GM04504 (cell line): ENCODE measurements around the gene GAREM1.

Experiments used
- DNase-seq: peaks from one replicate; pipeline ENCODE4 v3.0.0-alpha.2; 2012; ENCODE audit warnings: low read depth

GAREM1 gene

DNA sequence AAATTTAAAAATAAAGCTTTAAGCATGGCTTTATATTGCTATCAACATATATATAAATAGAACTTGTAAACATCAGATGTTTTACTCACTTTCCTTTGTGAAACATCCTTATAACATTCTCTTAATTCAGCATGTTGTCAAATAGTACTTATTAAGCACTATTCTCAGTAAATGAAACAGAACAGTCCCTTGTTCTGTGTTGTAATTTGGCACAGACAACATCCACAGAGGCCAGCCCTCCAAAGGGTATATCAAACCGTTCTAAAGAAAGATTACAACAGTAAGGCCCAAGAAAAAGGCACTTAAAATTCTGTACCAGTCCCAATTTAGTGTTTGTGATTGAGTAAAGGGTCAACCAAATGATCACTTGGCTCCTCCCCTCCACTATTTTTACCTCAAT is 46.0 kb downstream of the GAREM1 start:
- DNase-seq, result no peak

GRCh38 chr18:32422978-32423740 is 47.5 kb downstream of the GAREM1 start:
- no peak for DNase-seq

GRCh38 chr18:32422201-32422600 is 48.5 kb downstream of the GAREM1 start:
- no peak for DNase-seq

GRCh38 chr18:32420084-32420750 is 50.5 kb downstream of the GAREM1 start:
- DNase-seq, result no peak

- DNase-seq, result no peak
Observed at GRCh38 chr18:32418148-32418547, 52.5 kb downstream of the GAREM1 start.

GRCh38 chr18:32405588-32405987 is 65.1 kb downstream of the GAREM1 start:
- DNase-seq, result no peak

DNA sequence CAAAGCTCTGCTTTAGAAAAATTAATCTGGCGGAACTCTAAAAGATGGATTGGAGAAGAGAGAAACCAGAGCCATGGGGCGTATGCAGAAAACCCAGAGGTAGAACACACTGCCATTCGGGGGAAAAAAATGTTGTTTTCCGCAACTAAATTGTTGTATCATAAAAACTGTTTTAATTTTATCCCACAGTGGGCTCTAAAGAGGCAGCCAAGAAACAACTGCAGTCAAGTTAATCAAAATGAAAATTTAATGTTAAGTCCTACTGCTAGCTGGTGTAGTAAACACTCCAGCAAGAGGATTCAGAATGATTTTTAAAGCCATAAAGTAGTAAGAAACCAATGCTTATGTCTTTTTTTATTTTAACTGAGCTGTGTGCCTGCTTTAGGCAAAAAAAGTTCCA is 69.1 kb downstream of the GAREM1 start:
- DNase-seq, result no peak

GRCh38 chr18:32393407-32393806 is 77.3 kb downstream of the GAREM1 start:
- no peak for DNase-seq

DNA sequence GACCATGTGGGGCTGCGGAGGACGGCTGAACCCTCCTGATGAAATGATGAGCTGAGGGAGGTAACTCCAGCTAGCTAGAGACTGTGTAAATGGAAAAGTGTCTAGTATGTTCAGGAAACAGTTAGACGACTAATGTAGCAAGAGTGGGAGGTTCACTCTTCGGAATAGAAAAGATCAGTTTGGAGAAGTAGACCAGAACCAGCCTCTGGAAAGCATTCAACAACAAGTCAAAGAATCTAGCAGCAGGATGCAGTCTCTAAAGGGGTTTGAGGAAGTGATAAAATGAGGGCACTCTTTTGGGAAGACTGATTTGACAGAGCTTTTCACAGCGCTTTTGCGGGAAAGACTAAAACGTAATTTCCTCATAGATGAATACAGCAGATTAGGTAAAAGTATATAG is 79.6 kb downstream of the GAREM1 start:
- DNase-seq, result no peak

- DNase-seq, result no peak
Observed at GRCh38 chr18:32389858-32390257, 80.8 kb downstream of the GAREM1 start.

DNA sequence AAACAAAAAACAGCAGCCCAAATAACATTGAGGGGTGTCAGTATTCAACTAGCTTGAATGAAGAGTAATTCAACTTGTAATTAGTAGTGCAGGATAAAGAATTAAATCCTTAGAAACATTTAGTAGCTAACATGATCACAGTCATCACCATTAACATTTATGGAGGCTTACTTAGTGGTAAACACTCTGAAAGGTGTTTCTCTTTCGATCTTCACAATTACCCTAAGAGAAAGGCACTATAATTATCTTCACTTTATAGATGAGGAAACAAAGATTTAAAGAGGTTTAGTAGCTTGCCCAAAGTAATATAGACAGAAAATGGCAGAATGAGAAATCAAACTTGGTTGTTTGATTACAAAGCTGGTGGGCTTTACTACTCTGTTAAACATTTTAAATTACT is 81.5 kb downstream of the GAREM1 start:
- no peak for DNase-seq

DNA sequence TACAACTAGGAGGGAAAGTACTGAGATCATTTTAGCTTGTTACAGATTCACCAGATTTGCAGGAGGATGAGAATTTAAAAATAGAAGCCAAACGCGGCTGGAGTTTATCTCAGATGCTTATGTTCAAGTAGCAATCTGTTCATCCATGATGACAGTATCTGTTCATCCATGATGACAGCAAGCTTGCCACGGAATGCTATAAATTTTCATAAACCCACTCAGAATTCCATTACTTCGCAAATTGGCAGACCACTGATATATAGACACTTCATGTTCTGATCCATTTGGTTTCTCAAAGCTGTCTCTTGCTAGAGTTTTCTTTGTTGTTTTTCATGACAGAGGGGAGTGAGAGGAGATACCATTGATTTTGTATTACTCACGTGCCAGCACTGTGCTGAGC is 84.2 kb downstream of the GAREM1 start:
- DNase-seq, result no peak

GRCh38 chr18:32383050-32383819 is 87.4 kb downstream of the GAREM1 start:
- DNase-seq, result no peak

DNA sequence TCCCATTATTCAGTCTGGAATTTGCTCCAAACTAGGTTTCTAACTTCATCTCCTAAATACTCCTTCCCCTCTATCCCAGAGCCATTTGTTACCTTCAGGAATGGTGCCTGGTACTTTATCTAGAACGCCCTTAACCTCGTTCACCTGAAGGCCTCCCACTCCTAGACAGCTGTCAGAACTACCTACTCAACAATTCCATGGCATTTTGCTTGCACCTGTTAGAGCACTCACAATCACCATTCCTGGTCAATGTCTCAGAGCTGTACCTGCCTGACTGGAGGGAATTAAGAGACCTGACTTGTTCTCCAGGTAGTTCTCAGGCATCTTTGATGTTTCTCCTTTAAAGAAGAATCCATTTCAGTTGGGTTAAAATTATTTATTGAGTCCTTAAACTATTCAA is 88.9 kb downstream of the GAREM1 start:
- no peak for DNase-seq

DNA sequence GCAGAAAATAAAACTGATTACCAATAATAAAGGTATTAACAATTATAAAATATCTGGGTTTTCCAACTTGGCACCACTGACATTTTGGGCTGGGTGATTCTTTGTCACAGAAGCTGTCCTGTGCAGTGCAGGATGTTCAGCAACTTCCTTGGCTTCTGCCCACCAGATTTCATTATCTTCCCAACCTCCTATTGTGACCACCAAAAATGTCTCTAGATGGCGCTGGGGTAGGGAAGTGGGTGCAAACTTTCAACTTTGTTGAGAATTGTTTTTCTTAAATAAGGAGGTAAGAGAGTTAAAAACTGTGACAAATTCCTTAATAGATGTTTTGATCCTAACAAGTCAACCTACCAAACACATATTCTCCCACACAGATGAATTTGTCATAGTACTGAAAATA is 90.1 kb downstream of the GAREM1 start:
- no peak for DNase-seq

GRCh38 chr18:32379891-32380290 is 90.8 kb downstream of the GAREM1 start:
- no peak for DNase-seq

GRCh38 chr18:32378705-32379104 is 92.0 kb downstream of the GAREM1 start:
- DNase-seq, result no peak

DNA sequence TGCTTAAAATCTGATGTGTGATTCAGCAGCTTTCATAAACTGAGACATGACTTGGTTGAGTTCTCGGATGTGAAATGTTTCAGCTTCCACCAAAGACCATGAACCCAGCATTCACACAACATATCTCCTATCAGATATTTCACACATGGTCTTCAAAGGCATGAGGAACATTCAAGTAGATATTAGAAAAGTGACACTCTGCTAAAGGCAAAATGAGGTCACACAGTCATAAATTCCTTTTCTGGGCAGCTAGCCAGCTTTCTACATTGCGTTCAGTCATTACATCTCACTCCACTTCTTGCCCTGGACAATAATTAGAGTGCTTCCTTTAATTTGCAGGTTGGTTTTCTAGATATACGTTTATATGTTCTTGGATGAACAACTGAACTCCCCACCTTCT is 96.7 kb downstream of the GAREM1 start:
- no peak for DNase-seq

DNA sequence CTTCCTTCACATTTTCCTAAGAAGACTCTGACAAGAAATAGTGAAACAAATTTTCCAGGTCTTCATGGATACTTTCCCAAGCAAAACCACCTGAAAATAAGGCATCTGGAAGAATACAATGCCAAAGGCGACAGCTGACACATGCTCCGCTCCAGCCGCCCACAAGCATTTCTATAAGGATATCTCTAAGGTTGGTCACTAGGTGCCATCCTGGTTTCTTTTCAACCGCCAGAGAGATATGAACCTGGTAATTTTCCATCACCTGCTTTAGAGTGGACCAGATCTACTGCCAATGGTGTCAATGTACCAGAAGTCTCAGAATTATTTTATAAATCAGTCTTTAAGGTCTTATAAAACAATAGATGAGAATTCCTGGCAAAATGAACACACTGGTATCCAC is 97.2 kb downstream of the GAREM1 start:
- DNase-seq, result no peak

- DNase-seq, result no peak
Observed at GRCh38 chr18:32372381-32373061, 98.2 kb downstream of the GAREM1 start.

DNA sequence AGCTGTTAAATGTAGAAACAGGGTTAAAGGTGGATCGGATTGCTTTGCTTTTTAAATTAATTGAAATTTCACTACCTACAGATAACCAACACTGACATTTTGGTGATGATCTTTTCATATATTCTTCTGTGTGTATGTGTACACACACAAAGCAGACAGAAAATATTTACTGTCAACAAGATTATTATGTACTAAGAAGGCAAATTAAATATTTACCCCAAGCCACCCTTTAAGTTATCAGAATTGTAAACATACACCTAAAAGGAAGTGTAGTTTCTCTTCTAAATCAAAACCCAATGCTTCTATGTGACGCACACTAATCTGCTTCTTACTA is 98.7 kb downstream of the GAREM1 start:
- DNase-seq, result no peak

DNA sequence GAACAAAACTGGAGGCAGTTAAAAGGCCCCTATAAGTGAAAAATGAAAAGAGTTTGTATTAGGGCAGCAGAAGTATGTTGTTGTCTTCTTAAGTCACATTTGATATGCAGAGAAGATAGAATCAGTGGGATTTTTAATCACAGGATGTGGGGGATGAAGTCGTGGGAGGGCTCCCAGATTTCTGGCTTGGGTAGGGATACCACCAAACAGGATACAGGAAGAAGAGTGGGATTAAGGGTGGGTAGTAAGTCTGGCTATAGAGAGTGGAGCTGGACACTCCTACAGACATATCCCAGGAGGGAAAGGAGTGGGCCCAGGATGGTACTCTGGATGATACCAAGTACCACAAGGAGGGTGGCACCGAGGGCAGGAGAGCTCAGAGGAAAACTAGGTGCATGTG is 99.3 kb downstream of the GAREM1 start:
- DNase-seq, result no peak

- no peak for DNase-seq
Observed at GRCh38 chr18:32368991-32369390, 101.7 kb downstream of the GAREM1 start.
